ENCODE measurements around the gene ZNF783.

- no peak for TF ChIP-seq LEF1 (IDR thresholded peaks at IDR 0.05; ENCODE audit: borderline replicate concordance)
- TF ChIP-seq SP1 (IDR thresholded peaks at IDR 0.05), result no peak
These were observed 43.3 kb upstream of the ZNF783 start for GRCh38 chr7:149218469-149219420.

Measured in HEK293T (cell line).